ENCODE measurements around the gene TFAP2C. TPM values are rescaled to one million over a fixed set of nuclear protein-coding genes. Genes with fewer than 3 reads are reported as not detected.

The TFAP2C gene
- polyA plus RNA-seq, 1 experiment, result 0.07 TPM

- TF ChIP-seq, protein P1, sequence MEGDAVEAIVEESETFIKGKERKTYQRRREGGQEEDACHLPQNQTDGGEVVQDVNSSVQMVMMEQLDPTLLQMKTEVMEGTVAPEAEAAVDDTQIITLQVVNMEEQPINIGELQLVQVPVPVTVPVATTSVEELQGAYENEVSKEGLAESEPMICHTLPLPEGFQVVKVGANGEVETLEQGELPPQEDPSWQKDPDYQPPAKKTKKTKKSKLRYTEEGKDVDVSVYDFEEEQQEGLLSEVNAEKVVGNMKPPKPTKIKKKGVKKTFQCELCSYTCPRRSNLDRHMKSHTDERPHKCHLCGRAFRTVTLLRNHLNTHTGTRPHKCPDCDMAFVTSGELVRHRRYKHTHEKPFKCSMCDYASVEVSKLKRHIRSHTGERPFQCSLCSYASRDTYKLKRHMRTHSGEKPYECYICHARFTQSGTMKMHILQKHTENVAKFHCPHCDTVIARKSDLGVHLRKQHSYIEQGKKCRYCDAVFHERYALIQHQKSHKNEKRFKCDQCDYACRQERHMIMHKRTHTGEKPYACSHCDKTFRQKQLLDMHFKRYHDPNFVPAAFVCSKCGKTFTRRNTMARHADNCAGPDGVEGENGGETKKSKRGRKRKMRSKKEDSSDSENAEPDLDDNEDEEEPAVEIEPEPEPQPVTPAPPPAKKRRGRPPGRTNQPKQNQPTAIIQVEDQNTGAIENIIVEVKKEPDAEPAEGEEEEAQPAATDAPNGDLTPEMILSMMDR (IDR thresholded peaks at IDR 0.05; ENCODE audit: low read depth, low read length), result no peak
- POLR2A ChIA-PET, result no interaction called here
- H3K27ac ChIP-seq (ENCODE audit: low read depth, low read length), result no peak overlapping the region
- no peaks in the 10 kb centered on the region for H3K27me3 ChIP-seq (ENCODE audit: control insufficient read depth, insufficient read depth, low read length)
- H3K9me3 ChIP-seq (ENCODE audit: control insufficient read depth, insufficient read depth, low read length), result no peaks in the 10 kb centered on the region
- CTCF ChIA-PET, result no interaction called here
- no peak for DNase-seq (ENCODE audit: low read depth, low spot score)
- H3K4me3 ChIP-seq (ENCODE audit: low read depth, low read length), result no peak overlapping the region
These were observed 36.3 kb upstream of the TFAP2C start for GRCh38 chr20:56592817-56593216.

GRCh38 chr20:56595746-56596475, 33.2 kb upstream of the TFAP2C start:
- DNase-seq (ENCODE audit: low read depth, low spot score), result no peak
- POLR2A ChIA-PET, result no interaction called here
- H3K4me3 ChIP-seq (ENCODE audit: low read depth, low read length), result no peak overlapping the region

DNA sequence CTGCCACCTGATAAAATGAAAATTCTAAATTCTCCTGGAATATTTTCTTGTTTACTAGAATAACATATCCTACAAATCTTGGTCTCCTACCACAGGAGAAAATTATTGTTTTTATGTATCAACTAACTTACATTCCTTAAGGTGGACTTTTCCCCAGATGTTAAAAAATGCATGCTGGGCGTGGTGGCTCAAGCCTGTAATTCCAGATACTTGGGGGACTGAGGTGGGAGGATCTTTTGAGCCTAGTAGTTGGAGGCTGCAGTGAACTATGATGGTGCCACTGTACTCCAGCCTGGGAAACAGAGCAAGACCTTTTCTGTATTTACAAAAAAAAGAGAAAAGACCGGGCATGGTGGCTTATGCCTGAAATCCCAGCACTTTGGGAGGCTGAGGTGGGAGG, 27.9 kb upstream of the TFAP2C start:
- TF ChIP-seq, protein P1 (IDR thresholded peaks at IDR 0.05; ENCODE audit: low read depth, low read length), result no peak
- ChIA-PET CTCF (no interaction called here), POLR2A (no interaction called here)
- Histone ChIP-seq H3K27me3 (ENCODE audit: control insufficient read depth, insufficient read depth, low read length) (no peaks in the 10 kb centered on the region), H3K9me3 (ENCODE audit: control insufficient read depth, insufficient read depth, low read length) (no peaks in the 10 kb centered on the region), H3K4me3 (ENCODE audit: low read depth, low read length) (no peak overlapping the region), H3K27ac (ENCODE audit: low read depth, low read length) (no peak overlapping the region)
- no peak for DNase-seq (ENCODE audit: low read depth, low spot score)

More at GRCh38 chr20:56595746-56596475, 33.2 kb upstream of the TFAP2C start:
- Histone ChIP-seq H3K9me3 (ENCODE audit: control insufficient read depth, insufficient read depth, low read length) (no peaks in the 10 kb centered on the region), H3K27me3 (ENCODE audit: control insufficient read depth, insufficient read depth, low read length) (no peaks in the 10 kb centered on the region), H3K27ac (ENCODE audit: low read depth, low read length) (no peak overlapping the region)
- CTCF ChIA-PET, result no interaction called here
- TF ChIP-seq, protein P1 (IDR thresholded peaks at IDR 0.05; ENCODE audit: low read depth, low read length), result no peak

- POLR2A ChIA-PET, result no interaction called here
- TF ChIP-seq, protein P1 (IDR thresholded peaks at IDR 0.05; ENCODE audit: low read depth, low read length), result no peak
- CTCF ChIA-PET, result no interaction called here
- no peaks in the 10 kb centered on the region for H3K9me3 ChIP-seq (ENCODE audit: control insufficient read depth, insufficient read depth, low read length)
- H3K4me3 ChIP-seq (ENCODE audit: low read depth, low read length), result no peak overlapping the region
- no peaks in the 10 kb centered on the region for H3K27me3 ChIP-seq (ENCODE audit: control insufficient read depth, insufficient read depth, low read length)
- DNase-seq (ENCODE audit: low read depth, low spot score), result no peak
- no peak overlapping the region for H3K27ac ChIP-seq (ENCODE audit: low read depth, low read length)
These were observed 24.4 kb upstream of the TFAP2C start for GRCh38 chr20:56604673-56605072.

GRCh38 chr20:56605261-56605996, 23.7 kb upstream of the TFAP2C start:
- CTCF ChIA-PET, result no interaction called here
- H3K27ac ChIP-seq (ENCODE audit: low read depth, low read length), result no peak overlapping the region
- H3K27me3 ChIP-seq (ENCODE audit: control insufficient read depth, insufficient read depth, low read length), result no peaks in the 10 kb centered on the region
- TF ChIP-seq, protein P1 (IDR thresholded peaks at IDR 0.05; ENCODE audit: low read depth, low read length), result no peak
- no peaks in the 10 kb centered on the region for H3K9me3 ChIP-seq (ENCODE audit: control insufficient read depth, insufficient read depth, low read length)
- POLR2A ChIA-PET, result no interaction called here
- H3K4me3 ChIP-seq (ENCODE audit: low read depth, low read length), result no peak overlapping the region
- DNase-seq (ENCODE audit: low read depth, low spot score), result no peak

Data from AG04450 (cell line).